ENCODE data around the gene ACBD6.

Gene ACBD6

GRCh38 chr1:180370597-180370996 is 131.8 kb downstream of the ACBD6 start:
- no peak for DNase-seq (ENCODE audit: low read depth)

DNA sequence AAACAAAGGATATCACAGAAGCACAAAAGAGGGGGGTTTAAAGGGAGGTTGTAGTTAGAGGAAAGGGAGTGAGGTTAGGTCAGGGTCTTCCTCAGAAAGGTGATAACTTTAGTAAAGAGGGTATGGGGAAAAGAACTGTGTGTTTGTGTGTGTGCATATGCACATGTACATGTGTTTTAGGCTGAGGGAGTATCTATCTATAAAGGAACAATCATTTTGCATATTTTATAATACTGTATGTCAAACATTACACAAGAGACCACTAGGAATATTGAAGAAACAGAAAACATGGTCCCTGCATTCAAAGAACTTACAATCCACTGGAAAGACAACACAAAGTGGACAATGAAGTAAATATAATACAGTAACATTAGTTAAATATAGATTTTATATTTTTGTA is 132.2 kb downstream of the ACBD6 start:
- DNase-seq (ENCODE audit: low read depth) = no peak

DNA sequence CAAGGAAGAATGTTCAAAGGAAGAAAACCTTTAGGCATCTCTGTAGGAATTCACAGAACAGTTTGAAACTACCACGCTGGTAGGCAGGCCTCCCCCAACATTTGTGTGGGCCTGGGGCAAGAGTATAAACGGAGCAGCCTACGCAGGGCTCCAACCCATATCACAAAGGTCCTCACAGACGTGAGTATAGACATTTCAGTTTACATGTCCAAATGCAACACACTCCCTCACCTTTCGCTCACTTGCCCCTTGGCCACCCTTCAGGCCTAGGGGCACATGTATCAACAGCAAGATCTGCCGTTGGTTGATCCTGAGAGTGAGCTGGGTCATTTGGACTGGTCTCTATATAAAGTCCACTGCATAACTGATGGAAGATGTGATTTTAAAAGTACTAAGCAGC is 133.3 kb downstream of the ACBD6 start:
- no peak for DNase-seq (ENCODE audit: low read depth)

DNA sequence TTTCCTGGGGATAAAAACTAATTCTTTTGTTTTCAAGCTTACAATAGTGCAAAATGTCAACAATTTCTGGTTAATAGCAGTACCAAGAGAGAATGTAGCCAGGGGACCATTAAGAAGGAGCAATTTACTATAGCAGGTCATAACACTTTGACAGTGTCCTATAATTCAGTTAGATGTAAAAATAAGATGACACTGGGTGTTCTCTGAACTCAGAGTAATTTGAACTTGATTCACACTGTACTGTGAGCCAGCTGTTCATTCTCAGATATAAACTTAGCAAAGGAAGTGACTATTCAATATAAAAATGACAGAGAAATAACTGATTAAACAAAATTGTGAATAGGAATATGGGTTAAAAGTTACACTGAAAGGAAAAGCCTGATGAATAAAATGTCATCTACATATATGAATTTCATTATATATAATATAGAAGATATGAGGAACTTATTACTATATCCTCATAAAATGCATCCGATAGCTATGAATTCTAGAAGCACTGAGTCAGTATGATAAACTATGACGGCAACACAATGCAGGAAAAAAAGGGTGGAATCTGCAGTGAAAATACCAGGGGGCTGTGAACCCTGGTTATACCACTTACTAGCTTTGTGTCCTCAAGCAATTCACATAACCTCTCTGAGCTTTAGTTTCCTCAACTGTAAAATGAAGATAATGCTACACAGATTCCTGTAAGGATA is 135.9 kb downstream of the ACBD6 start:
- no peak for DNase-seq (ENCODE audit: low read depth)

DNA sequence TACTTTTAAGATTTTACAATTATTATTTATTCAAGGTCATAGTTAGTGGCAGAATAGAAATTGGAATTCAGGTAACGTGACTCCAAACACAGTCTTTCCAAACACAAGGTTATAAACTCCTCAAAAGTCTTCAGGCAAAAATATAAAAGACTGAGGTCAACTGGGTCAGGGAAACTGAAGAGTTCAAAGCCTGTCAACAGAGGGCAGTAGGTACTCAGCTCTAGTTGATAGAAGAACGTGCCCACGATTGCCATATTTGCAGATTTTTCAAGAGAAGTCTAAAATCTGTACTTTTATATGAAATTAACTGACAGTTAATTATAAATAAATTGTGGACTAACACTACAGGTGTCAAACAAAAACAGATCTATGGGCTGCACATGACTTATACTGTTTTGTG is 137.3 kb downstream of the ACBD6 start:
- DNase-seq (ENCODE audit: low read depth) = no peak

DNA sequence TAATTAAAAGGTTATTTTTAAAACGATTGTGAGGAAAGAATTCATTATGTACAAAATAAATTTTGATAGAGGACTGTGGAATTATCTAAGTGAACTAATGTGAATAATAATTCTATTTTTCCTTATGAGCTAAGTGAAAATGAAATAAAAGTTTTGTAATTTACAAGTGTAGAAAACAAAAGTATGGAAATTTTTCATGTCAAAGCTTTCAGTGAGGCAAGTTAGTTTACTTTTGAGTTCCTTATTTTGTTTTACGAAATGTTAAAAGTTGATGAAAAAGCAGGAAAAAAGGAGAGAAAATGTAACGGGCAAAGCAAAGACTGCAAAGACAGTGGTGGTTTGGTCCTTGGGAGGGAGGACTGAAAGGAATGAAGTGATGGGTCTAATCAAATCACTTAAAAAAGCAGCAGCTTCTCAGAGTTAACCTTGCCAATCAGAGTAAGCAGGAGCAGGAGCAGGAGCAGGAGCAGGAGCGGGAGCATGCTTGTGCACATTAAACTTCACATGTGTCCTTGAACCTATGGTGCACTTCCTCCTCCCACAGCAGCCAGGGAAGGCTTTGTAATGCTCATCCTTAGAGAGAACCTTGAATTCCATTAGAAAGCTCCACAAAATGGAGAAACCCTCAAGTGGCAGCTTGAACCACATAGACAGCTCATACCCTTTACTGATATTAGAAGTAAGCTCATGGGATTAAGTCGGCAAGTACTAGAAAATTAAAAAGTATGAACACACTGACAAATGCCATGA is 139.0 kb downstream of the ACBD6 start:
- no peak for DNase-seq (ENCODE audit: low read depth)

GRCh38 chr1:180360333-180361075 is 141.9 kb downstream of the ACBD6 start:
- no peak for DNase-seq (ENCODE audit: low read depth)

- DNase-seq (ENCODE audit: low read depth) = no peak
Observed at GRCh38 chr1:180358649-180359048, 143.7 kb downstream of the ACBD6 start.

DNA sequence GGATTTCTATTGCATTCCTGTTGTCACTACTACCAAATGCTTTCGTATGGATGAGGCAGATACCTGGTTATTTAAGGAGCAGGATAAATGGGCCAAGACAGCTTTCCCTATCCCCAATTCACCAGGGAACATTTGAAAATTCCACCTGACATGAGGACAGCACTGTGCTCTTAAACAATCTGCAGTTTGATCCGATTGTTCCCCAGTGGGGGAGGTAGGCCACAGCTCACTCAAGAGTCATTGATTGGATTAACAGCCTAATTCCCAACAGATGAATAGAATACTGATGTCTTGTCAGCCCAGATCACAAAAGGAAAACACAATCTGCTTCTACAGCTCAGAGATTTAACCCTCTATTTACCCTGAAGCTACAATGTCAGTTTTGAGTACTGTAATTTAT is 148.4 kb downstream of the ACBD6 start:
- no peak for DNase-seq (ENCODE audit: low read depth)

DNA sequence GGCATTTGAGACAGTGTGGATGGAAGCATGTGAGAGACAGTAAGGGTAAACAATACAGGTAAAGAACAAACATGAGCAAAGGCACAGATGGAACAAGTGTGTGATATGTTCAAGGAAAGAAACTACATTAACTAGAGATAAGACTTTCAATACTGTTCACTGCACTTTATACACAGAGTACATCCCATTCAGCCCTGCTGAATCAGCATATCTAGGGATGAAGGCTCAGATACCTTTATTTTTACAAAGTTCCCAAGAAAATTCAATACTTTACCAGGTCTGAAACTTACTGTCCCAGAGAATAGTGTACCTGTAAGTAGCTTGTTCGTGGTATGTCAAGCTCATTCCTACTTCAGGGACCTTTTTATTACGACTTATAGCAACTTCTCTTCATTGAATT is 149.8 kb downstream of the ACBD6 start:
- no peak for DNase-seq (ENCODE audit: low read depth)

GRCh38 chr1:180352021-180352420 is 150.4 kb downstream of the ACBD6 start:
- DNase-seq (ENCODE audit: low read depth) = no peak

DNA sequence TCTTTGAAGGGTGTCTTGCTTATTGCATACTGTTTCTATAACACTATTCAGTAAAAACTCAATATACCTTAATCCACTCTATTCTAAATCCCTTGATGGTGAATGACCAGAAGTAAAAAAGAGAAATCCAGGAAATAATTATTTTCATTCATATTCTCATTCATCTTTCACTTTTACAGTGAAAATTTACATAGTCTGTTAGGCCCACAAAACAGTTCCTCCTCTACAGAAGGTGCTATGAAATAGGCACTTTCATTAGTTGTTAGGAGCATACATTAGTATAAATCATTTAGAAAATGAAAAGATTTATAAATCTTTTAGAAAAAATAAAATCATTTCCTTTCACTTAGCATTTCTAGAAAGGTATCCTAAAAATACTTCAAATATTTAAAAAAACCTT is 157.2 kb downstream of the ACBD6 start:
- DNase-seq (ENCODE audit: low read depth) = no peak

- no peak for DNase-seq (ENCODE audit: low read depth)
Observed at GRCh38 chr1:180343921-180344769, 158.2 kb downstream of the ACBD6 start.

DNA sequence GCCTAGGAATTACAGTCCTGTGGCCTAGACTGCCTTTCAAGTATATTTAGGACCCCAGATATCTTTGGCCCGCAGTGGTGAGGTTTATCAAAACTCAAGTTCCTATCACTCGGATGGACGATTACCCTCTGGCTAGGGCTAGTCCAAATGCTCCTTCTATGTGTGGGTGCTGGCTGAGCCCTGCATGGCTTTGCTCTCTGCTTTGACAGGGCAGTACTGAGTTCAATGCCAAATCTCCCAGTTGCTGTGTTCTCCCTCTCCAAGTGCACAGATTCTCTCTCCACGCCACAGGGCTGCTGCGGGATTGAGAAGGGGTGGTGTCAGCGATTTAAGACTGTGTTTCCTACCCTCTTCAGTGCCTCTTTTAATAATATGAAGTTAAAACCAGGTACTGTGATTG is 175.3 kb downstream of the ACBD6 start:
- no peak for DNase-seq (ENCODE audit: low read depth)

DNA sequence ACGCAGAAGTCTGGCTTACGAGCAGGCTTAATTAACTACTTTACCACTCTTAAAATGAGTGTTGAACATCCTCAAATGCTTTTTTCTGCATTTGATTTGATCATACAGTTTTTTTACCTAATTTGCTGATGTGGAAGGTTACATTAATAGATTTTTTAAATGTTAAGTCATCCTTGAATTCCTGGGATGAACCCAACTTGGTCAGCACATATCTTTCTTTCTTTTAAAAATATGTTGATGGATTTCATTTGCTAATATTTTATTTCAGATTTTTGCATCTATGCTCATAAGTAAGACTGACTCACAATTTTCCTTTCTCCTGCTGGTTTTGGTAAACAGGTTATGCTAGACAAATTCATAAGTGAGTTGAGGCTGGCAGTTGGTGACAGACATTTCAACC is 189.5 kb downstream of the ACBD6 start:
- no peak for DNase-seq (ENCODE audit: low read depth)

- no peak for DNase-seq (ENCODE audit: low read depth)
Observed at GRCh38 chr1:180311011-180311730, 191.2 kb downstream of the ACBD6 start.

GRCh38 chr1:180310095-180310494 is 192.3 kb downstream of the ACBD6 start:
- DNase-seq (ENCODE audit: low read depth) = no peak

DNA sequence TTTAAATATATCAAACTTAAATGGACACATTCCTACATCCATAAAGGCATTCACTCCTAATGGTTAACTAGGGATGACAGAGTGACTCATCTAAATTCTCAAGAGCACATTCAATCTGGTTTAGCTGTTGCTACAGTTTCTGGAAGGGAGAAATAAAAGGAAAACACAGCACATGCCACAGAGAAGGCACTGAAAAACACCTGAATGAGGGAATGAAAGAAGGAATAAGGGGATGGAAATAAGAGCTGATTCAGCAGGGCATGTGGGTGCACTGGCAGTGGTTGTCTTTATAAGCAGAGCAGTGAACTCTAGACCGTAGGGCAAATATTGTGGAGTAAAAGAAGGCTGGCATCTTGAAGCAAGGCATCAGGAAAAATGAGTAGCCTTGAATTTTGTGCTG is 193.0 kb downstream of the ACBD6 start:
- DNase-seq (ENCODE audit: low read depth) = no peak

DNA sequence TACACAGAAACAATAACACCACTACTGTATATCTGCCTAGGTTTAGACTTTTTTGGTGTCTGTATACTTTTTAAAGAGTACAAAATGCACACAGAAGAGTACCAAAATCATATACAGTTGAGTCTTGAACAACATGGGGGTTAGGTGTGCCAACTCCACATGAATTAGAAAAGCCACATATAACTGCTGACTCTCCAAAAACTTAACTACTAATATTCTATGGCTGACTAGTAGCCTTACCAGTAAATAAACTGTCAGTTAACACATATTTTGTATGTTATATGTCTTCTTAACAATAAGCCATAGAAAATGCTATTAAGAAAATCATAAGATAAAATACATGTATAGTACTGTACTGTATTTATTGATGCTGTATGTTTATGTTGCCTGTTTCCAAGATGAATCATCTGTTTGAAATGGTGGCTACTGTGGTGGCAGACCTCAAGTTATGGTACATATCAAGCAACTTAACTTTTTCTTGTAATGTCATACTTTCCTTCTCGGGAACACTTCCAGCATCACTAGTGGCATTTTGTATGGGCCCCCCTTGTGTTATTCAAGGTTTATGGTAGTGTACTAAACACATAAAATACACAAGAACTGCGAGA is 201.1 kb downstream of the ACBD6 start:
- no peak for DNase-seq (ENCODE audit: low read depth)

GRCh38 chr1:180299479-180300221 is 202.7 kb downstream of the ACBD6 start:
- DNase-seq (ENCODE audit: low read depth) = no peak
